GM23338 (cell line): ENCODE results near the gene RPA3. TPM values are rescaled to one million over a fixed set of nuclear protein-coding genes. Genes with fewer than 3 reads are reported as not detected.

ENCODE experiments used
- ATAC-seq: fragments of 200-7000 bp; cut with Tn5 transposase; 3 replicates; pipeline ENCODE4 v1.9.1; 2020
- DNase-seq: peaks from one replicate; pipeline ENCODE4 v3.0.0-alpha.2; 2015; ENCODE audit warnings: low spot score
- H2AFZ ChIP-seq: fragments of 200-600 bp; sonication (generic); 2 replicates; pipeline ENCODE4 v1.8.0; 2016; ENCODE audit warnings: antibody characterized with exemption, mild to moderate bottlenecking, moderate library complexity
- H3F3A ChIP-seq: fragments of 200-600 bp; sonication (generic); replicated peaks from 2 replicates; pipeline ENCODE4 v1.8.0; 2017; ENCODE audit warnings: antibody characterized with exemption, mixed run types, low read depth
- H3K27ac ChIP-seq: fragments of 200-600 bp; sonication (generic); 2 replicates; pipeline ENCODE4 v1.6.1; 2016; ENCODE audit warnings: low read depth
- H3K27me3 ChIP-seq: fragments of 200-600 bp; sonication (generic); 2 replicates; pipeline ENCODE4 v1.8.0; 2016; ENCODE audit warnings: mild to moderate bottlenecking, mixed run types, moderate library complexity; ENCODE audit not compliant: insufficient read depth
- H3K36me3 ChIP-seq: fragments of 200-600 bp; sonication (generic); 2 replicates; pipeline ENCODE4 v1.8.0; 2016; ENCODE audit warnings: mild to moderate bottlenecking; ENCODE audit not compliant: insufficient read depth
- H3K4me1 ChIP-seq: fragments of 200-600 bp; sonication (generic); 2 replicates; pipeline ENCODE4 v1.8.0; 2016; ENCODE audit warnings: mild to moderate bottlenecking, moderate library complexity; ENCODE audit not compliant: insufficient read depth
- H3K4me2 ChIP-seq: fragments of 200-600 bp; sonication (generic); 2 replicates; pipeline ENCODE4 v1.7.1; 2017; ENCODE audit warnings: mixed run types
- H3K4me3 ChIP-seq: fragments of 200-600 bp; sonication (generic); 2 replicates; pipeline ENCODE4 v1.6.1; 2016; ENCODE audit warnings: mixed run types
- H3K79me2 ChIP-seq: fragments of 200-600 bp; sonication (generic); replicated peaks from 2 replicates; pipeline ENCODE4 v1.8.0; 2017; ENCODE audit warnings: mild to moderate bottlenecking; ENCODE audit not compliant: insufficient read depth
- H3K9me2 ChIP-seq: fragments of 200-600 bp; sonication (generic); 2 replicates; pipeline ENCODE4 v1.8.0; 2017; ENCODE audit not compliant: insufficient read depth
- H4K20me1 ChIP-seq: fragments of 200-600 bp; sonication (generic); replicated peaks from 2 replicates; pipeline ENCODE4 v1.8.0; 2017; ENCODE audit warnings: mild to moderate bottlenecking; ENCODE audit not compliant: insufficient read depth
- H3K27ac Mint-ChIP-seq: 2 replicates; pipeline ENCODE4 v1.8.0; 2020; ENCODE audit warnings: inconsistent platforms, mild to moderate bottlenecking, moderate library complexity, mixed read lengths
- H3K27me3 Mint-ChIP-seq: 3 replicates; pipeline ENCODE4 v1.8.0; 2022; ENCODE audit warnings: low read depth, mild to moderate bottlenecking, moderate library complexity, mixed read lengths, inconsistent platforms; ENCODE audit not compliant: insufficient read depth, poor library complexity
- H3K36me3 Mint-ChIP-seq: 3 replicates; pipeline ENCODE4 v1.8.0; 2021; ENCODE audit warnings: low read depth, mild to moderate bottlenecking, inconsistent platforms, moderate library complexity, mixed read lengths
- H3K4me1 Mint-ChIP-seq: 3 replicates; pipeline ENCODE4 v1.8.0; 2020; ENCODE audit warnings: mild to moderate bottlenecking, inconsistent platforms, mixed read lengths
- H3K4me3 Mint-ChIP-seq: 3 replicates; pipeline ENCODE4 v1.8.0; 2021; ENCODE audit warnings: moderate library complexity, mild to moderate bottlenecking, inconsistent platforms, mixed read lengths
- H3K9me3 Mint-ChIP-seq: 3 replicates; pipeline ENCODE4 v1.8.0; 2020; ENCODE audit warnings: moderate library complexity, mild to moderate bottlenecking, inconsistent platforms, mixed read lengths
- JUNB ChIP-seq: IDR thresholded peaks from one replicate; pipeline ENCODE4 v1.6.1; 2016; ENCODE audit warnings: antibody characterized with exemption; ENCODE audit not compliant: unreplicated experiment
- NANOG ChIP-seq: IDR thresholded peaks from 2 replicates; pipeline ENCODE4 v1.6.1; 2016; ENCODE audit warnings: antibody characterized with exemption, borderline replicate concordance
- STAT1 ChIP-seq: IDR thresholded peaks from one replicate; pipeline ENCODE4 v1.6.1; 2016; ENCODE audit warnings: antibody characterized with exemption; ENCODE audit not compliant: unreplicated experiment
- ZNF331 ChIP-seq: fragments of 250-450 bp; sonication (Bioruptor Pico); IDR thresholded peaks from 2 replicates; pipeline ENCODE4 v1.5.0; 2020; ENCODE audit warnings: low read depth, mild to moderate bottlenecking, moderate library complexity
- ZNF462 ChIP-seq: fragments of 250-450 bp; sonication (Bioruptor Pico); IDR thresholded peaks from 2 replicates; pipeline ENCODE4 v1.5.0; 2020; ENCODE audit warnings: mild to moderate bottlenecking, moderate library complexity
- polyA plus RNA-seq: library from polyadenylated mRNA; unstranded; fragments of >200 nt; fragmentation: Nextera tagmentation; extraction: Ambion mirVana; gene quantifications from 2 replicates; pipeline ENCODE4 v1.2.1, GENCODE V29; 2016
- total RNA-seq: library from RNA; depleted of rRNA; stranded (reverse); fragments of >200 nt; shearing (Covaris generic); gene quantifications from 2 replicates; pipeline ENCODE4 v1.2.3, GENCODE V29; 2014
- TF ChIP-seq, protein P1 (sequence below): IDR thresholded peaks from one replicate; pipeline ENCODE4 v1.6.1; 2018; ENCODE audit warnings: antibody characterized with exemption; ENCODE audit not compliant: unreplicated experiment

The RPA3 gene
- total and polyA plus RNA-seq, 2 experiments from 2014 or later, result 74.9 to 287 TPM

DNA sequence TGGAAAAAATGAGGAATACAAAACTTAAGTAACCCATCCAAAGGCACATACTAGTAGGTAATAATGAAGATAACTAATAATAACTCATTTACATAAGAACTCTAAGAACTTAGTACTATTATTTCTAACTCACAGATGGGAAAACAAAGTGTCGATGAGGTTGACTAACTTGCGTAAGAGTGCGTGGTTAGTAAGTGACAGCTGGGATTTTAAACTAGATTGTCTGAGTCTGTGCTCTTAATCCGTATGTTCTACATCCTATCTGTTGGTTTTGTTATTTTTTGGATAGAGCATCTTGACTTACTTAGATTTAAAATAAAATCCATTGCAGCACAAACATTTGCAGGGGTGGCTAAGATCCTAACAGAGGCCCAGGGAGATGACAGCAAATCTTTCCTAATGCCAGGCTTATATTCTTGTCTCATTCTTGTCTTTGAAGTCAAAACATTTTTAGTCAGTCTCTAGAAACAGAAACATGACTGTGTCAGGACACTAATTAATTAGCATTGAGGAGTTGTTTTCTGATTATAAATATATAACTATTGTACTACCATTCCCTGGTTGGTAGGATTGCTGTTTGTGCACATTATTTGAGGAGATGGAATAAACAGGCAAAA lies 11.7 kb downstream of the RPA3 start:
- Histone ChIP-seq H3F3A (no peaks in the 10 kb centered on the region), H3K4me1 (peaks cover 44% of the 10 kb centered on the region), H3K79me2 (no peaks in the 10 kb centered on the region), H2AFZ (no peak overlapping the region), H3K27me3 (no peaks in the 10 kb centered on the region), H4K20me1 (no peaks in the 10 kb centered on the region), H3K27ac (no peak overlapping the region), H3K4me3 (no peak overlapping the region), H3K9me2 (no peaks in the 10 kb centered on the region), H3K4me2 (peak overlapping the region; percentile 63; the same call in 1 of the 2 replicates), H3K36me3 (no peaks in the 10 kb centered on the region)
- no peaks in the 10 kb centered on the region for H3K36me3 Mint-ChIP-seq
- DNase-seq (no peak), ATAC-seq (no peak)
- peaks cover 53% of the 10 kb centered on the region for H3K4me1 Mint-ChIP-seq
- no peak overlapping the region for H3K4me3 Mint-ChIP-seq
- peaks cover 2% of the 10 kb centered on the region for H3K27me3 Mint-ChIP-seq
- H3K9me3 Mint-ChIP-seq, result no peaks in the 10 kb centered on the region
- H3K27ac Mint-ChIP-seq, result peak overlapping the region; percentile 71; the same call in 1 of the 2 replicates
- TF ChIP-seq ZNF331 (CRISPR knock-in tag) (no peak), NANOG (no peak), JUNB (no peak), ZNF462 (CRISPR knock-in tag) (no peak), STAT1 (no peak)
- TF ChIP-seq, protein P1, sequence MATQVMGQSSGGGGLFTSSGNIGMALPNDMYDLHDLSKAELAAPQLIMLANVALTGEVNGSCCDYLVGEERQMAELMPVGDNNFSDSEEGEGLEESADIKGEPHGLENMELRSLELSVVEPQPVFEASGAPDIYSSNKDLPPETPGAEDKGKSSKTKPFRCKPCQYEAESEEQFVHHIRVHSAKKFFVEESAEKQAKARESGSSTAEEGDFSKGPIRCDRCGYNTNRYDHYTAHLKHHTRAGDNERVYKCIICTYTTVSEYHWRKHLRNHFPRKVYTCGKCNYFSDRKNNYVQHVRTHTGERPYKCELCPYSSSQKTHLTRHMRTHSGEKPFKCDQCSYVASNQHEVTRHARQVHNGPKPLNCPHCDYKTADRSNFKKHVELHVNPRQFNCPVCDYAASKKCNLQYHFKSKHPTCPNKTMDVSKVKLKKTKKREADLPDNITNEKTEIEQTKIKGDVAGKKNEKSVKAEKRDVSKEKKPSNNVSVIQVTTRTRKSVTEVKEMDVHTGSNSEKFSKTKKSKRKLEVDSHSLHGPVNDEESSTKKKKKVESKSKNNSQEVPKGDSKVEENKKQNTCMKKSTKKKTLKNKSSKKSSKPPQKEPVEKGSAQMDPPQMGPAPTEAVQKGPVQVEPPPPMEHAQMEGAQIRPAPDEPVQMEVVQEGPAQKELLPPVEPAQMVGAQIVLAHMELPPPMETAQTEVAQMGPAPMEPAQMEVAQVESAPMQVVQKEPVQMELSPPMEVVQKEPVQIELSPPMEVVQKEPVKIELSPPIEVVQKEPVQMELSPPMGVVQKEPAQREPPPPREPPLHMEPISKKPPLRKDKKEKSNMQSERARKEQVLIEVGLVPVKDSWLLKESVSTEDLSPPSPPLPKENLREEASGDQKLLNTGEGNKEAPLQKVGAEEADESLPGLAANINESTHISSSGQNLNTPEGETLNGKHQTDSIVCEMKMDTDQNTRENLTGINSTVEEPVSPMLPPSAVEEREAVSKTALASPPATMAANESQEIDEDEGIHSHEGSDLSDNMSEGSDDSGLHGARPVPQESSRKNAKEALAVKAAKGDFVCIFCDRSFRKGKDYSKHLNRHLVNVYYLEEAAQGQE, result no peak
